ENCODE results near the gene ST3GAL3.

ST3GAL3 gene

GRCh38 chr1:43885279-43885801 is 178.0 kb downstream of the ST3GAL3 start:
- DNase-seq (no peak), ATAC-seq (ENCODE audit: insufficient read depth, low read depth) (no peak)
- no peak overlapping the region for H3K4me3 ChIP-seq (ENCODE audit: low read depth in 1 of 2, low read length in 2 of 2)
- no peaks in the 10 kb centered on the region for H3K9me3 ChIP-seq (ENCODE audit: insufficient read depth, low read length, severe bottlenecking)
- no peak overlapping the region for H3K27ac ChIP-seq (ENCODE audit: low read length)
- no peaks in the 10 kb centered on the region for H3K27me3 ChIP-seq (ENCODE audit: insufficient read depth, low read length, poor library complexity)
- no peak overlapping the region for H3K4me2 ChIP-seq (ENCODE audit: insufficient read depth, low read length)
- no peak overlapping the region for H2AFZ ChIP-seq (ENCODE audit: low read depth, low read length)
- no peaks in the 10 kb centered on the region for H4K20me1 ChIP-seq (ENCODE audit: insufficient read depth, low read length)
- H3K9ac ChIP-seq (ENCODE audit: low read depth, low read length): no peak overlapping the region
- H3K36me3 ChIP-seq (ENCODE audit: insufficient read depth, low read length): 0 out of 2 replicates have a peak, but pooled peaks cover 2% of the 10 kb centered on the region
- H3K4me1 ChIP-seq (ENCODE audit: insufficient read depth, low read length): no peaks in the 10 kb centered on the region
- TF ChIP-seq, protein P1, sequence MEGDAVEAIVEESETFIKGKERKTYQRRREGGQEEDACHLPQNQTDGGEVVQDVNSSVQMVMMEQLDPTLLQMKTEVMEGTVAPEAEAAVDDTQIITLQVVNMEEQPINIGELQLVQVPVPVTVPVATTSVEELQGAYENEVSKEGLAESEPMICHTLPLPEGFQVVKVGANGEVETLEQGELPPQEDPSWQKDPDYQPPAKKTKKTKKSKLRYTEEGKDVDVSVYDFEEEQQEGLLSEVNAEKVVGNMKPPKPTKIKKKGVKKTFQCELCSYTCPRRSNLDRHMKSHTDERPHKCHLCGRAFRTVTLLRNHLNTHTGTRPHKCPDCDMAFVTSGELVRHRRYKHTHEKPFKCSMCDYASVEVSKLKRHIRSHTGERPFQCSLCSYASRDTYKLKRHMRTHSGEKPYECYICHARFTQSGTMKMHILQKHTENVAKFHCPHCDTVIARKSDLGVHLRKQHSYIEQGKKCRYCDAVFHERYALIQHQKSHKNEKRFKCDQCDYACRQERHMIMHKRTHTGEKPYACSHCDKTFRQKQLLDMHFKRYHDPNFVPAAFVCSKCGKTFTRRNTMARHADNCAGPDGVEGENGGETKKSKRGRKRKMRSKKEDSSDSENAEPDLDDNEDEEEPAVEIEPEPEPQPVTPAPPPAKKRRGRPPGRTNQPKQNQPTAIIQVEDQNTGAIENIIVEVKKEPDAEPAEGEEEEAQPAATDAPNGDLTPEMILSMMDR (IDR thresholded peaks at IDR 0.05; ENCODE audit: borderline replicate concordance, extremely low read depth, low read length, poor library complexity, severe bottlenecking): no peak
- no peak for TF ChIP-seq EZH2 (IDR thresholded peaks at IDR 0.05; ENCODE audit: borderline replicate concordance, low read depth, low read length, severe bottlenecking)
- no peaks in the 10 kb centered on the region for H3K79me2 ChIP-seq (ENCODE audit: insufficient read depth, low read length)

- no peak overlapping the region for H2AFZ ChIP-seq (ENCODE audit: low read depth, low read length)
- no peak overlapping the region for H3K4me3 ChIP-seq (ENCODE audit: low read depth in 1 of 2, low read length in 2 of 2)
- H3K27me3 ChIP-seq (ENCODE audit: insufficient read depth, low read length, poor library complexity): no peaks in the 10 kb centered on the region
- H3K4me1 ChIP-seq (ENCODE audit: insufficient read depth, low read length): no peaks in the 10 kb centered on the region
- no peaks in the 10 kb centered on the region for H3K9me3 ChIP-seq (ENCODE audit: insufficient read depth, low read length, severe bottlenecking)
- no peak overlapping the region for H3K9ac ChIP-seq (ENCODE audit: low read depth, low read length)
- no peaks in the 10 kb centered on the region for H4K20me1 ChIP-seq (ENCODE audit: insufficient read depth, low read length)
- H3K27ac ChIP-seq (ENCODE audit: low read length): no peak overlapping the region
- TF ChIP-seq, protein P1 (IDR thresholded peaks at IDR 0.05; ENCODE audit: borderline replicate concordance, extremely low read depth, low read length, poor library complexity, severe bottlenecking): no peak
- TF ChIP-seq EZH2 (IDR thresholded peaks at IDR 0.05; ENCODE audit: borderline replicate concordance, low read depth, low read length, severe bottlenecking): no peak
- no peaks in the 10 kb centered on the region for H3K36me3 ChIP-seq (ENCODE audit: insufficient read depth, low read length)
- no peak for ATAC-seq (ENCODE audit: insufficient read depth, low read depth)
- H3K4me2 ChIP-seq (ENCODE audit: insufficient read depth, low read length): no peak overlapping the region
- no peak for DNase-seq
- H3K79me2 ChIP-seq (ENCODE audit: insufficient read depth, low read length): no peaks in the 10 kb centered on the region
Observed at GRCh38 chr1:43887748-43888147, 180.4 kb downstream of the ST3GAL3 start.

- Histone ChIP-seq H3K9me3 (ENCODE audit: insufficient read depth, low read length, severe bottlenecking) (no peaks in the 10 kb centered on the region), H3K4me2 (ENCODE audit: insufficient read depth, low read length) (no peak overlapping the region), H3K9ac (ENCODE audit: low read depth, low read length) (no peak overlapping the region), H3K4me1 (ENCODE audit: insufficient read depth, low read length) (no peaks in the 10 kb centered on the region), H3K27me3 (ENCODE audit: insufficient read depth, low read length, poor library complexity) (no peaks in the 10 kb centered on the region), H3K36me3 (ENCODE audit: insufficient read depth, low read length) (peaks cover 16% of the 10 kb centered on the region; the same call in 1 of the 2 replicates), H4K20me1 (ENCODE audit: insufficient read depth, low read length) (no peaks in the 10 kb centered on the region), H3K79me2 (ENCODE audit: insufficient read depth, low read length) (no peaks in the 10 kb centered on the region), H2AFZ (ENCODE audit: low read depth, low read length) (no peak overlapping the region), H3K4me3 (ENCODE audit: low read depth in 1 of 2, low read length in 2 of 2) (no peak overlapping the region), H3K27ac (ENCODE audit: low read length) (no peak overlapping the region)
- no peak for TF ChIP-seq EZH2 (IDR thresholded peaks at IDR 0.05; ENCODE audit: borderline replicate concordance, low read depth, low read length, severe bottlenecking)
- TF ChIP-seq, protein P1 (IDR thresholded peaks at IDR 0.05; ENCODE audit: borderline replicate concordance, extremely low read depth, low read length, poor library complexity, severe bottlenecking): no peak
- ATAC-seq (ENCODE audit: insufficient read depth, low read depth): no peak
- DNase-seq: no peak
Observed at GRCh38 chr1:43890815-43891214, 183.5 kb downstream of the ST3GAL3 start.

All from DND-41 (cell line).